Measurements from ENCODE around the gene FBLN7.
"Not testable (repeated sequence)": the region's sequence is repeated elsewhere in the genome, so short reads cannot be mapped to it uniquely, and the experiment has no call there.

FBLN7 gene

GRCh38 chr2:112138159-112139032 lies at the start of gene FBLN7:
Gene FBLN7 (plus strand): TSS chr2:112138385. CDS start chr2:112138656, 271 bp downstream.
- DNase-seq: peak; percentile 24

- DNase-seq: no peak
Observed at GRCh38 chr2:112089375-112089774, 48.8 kb upstream of the FBLN7 start.

- DNase-seq: no peak
Observed at GRCh38 chr2:112092286-112093041, 45.7 kb upstream of the FBLN7 start.

GRCh38 chr2:112093216-112093615 lies 45.0 kb upstream of the FBLN7 start:
- DNase-seq: no peak

- no peak for DNase-seq
Observed at GRCh38 chr2:112095681-112096080, 42.5 kb upstream of the FBLN7 start.

- no peak for DNase-seq
Observed at GRCh38 chr2:112096098-112096497, 42.1 kb upstream of the FBLN7 start.

- DNase-seq: no peak
Observed at GRCh38 chr2:112108178-112108832, 29.9 kb upstream of the FBLN7 start.

GRCh38 chr2:112109278-112109677 lies 28.9 kb upstream of the FBLN7 start:
- DNase-seq: no peak

GRCh38 chr2:112110966-112111365 lies 27.2 kb upstream of the FBLN7 start:
- no peak for DNase-seq

- DNase-seq: not testable (repeated sequence)
Observed at GRCh38 chr2:112113354-112113753, 24.8 kb upstream of the FBLN7 start.

GRCh38 chr2:112118148-112118547 lies 20.0 kb upstream of the FBLN7 start:
- DNase-seq: no peak

GRCh38 chr2:112121682-112122254 lies 16.4 kb upstream of the FBLN7 start:
- peak; percentile 52 for DNase-seq

GRCh38 chr2:112129060-112129459 lies 9.1 kb upstream of the FBLN7 start:
- no peak for DNase-seq

GRCh38 chr2:112133344-112133743 lies 4.8 kb upstream of the FBLN7 start:
- no peak for DNase-seq

GRCh38 chr2:112134120-112134519 lies 4.1 kb upstream of the FBLN7 start:
- no peak for DNase-seq

- DNase-seq: no peak
Observed at GRCh38 chr2:112136096-112136495, 2.1 kb upstream of the FBLN7 start.

GRCh38 chr2:112137516-112138158 lies 548 bp upstream of the FBLN7 start:
- DNase-seq: no peak

- DNase-seq: not testable (repeated sequence)
Observed at GRCh38 chr2:112139033-112139614, 939 bp downstream of the FBLN7 start.

- not testable (repeated sequence) for DNase-seq
Observed at GRCh38 chr2:112139661-112140204, 1.5 kb downstream of the FBLN7 start.

GRCh38 chr2:112140205-112140802 lies 2.1 kb downstream of the FBLN7 start:
- DNase-seq: no peak

GRCh38 chr2:112140899-112141625 lies 2.9 kb downstream of the FBLN7 start:
- DNase-seq: no peak
